IPS-NIHi7 (cell line): ENCODE results near the gene P2RY14.

ENCODE experiments used
- DNase-seq: peaks from one replicate; pipeline ENCODE4 v3.0.0; 2012; ENCODE audit warnings: mixed read lengths; ENCODE audit errors: extremely low spot score

P2RY14 gene

GRCh38 chr3:151301787-151302186 is 23.4 kb upstream of the P2RY14 start:
- no peak for DNase-seq

DNA sequence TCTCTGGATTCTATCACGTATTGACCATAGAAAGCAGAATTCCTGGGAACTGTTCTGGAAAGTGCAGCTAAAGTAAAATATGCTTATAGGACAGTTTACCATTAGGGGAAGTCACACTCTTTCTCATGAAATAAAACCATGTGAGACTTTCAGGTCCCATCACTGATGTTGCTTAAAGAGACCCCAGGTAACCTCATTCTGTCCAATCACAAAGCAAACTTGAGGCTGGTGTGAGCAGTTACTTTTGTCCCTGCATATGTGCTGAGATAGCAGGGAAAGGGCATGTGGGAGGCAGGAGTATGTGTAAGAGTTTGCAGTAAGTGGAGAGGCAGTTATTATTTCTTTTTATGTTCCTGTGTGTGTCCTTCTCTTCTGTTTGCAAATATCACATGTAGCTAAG is 22.2 kb upstream of the P2RY14 start:
- DNase-seq: no peak

DNA sequence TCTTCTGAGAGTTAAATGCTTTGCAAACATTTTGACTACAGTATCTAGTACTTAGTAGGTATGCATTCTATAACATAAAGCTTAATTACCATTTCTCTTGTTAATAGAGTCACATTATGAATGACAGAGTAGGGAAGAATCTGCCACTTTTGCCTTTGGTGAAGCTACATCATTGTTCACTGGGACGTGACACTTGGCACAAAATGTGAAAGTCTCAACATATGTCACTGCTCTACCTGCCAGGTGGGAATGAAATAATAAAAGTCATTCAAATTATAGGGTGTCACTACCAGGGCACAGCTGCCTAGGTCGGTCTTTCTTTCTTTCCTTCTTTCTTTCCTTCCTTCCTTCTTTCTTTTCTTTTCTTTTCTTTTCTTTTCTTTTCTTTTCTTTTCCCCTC is 20.7 kb upstream of the P2RY14 start:
- DNase-seq: no peak

GRCh38 chr3:151297429-151297828 is 19.1 kb upstream of the P2RY14 start:
- no peak for DNase-seq

DNA sequence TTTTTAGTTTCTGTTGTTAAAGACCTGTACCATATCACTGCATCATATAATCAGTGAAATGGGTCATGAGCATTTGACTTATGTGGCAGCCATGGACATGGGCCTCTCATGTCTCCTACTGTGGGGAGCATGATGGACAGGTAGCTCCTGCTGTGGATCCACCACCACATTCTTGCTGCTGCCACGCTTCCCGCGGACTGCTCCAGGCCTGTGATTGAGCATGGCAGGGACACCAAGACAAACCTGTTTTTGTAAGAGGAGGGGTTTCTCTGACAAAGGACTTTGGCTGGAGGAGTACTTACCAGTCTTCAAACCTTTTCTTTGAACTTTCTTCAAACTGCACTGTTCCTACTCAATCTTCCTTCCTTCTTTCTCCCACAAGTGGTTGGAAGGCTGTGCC is 17.9 kb upstream of the P2RY14 start:
- DNase-seq: no peak

GRCh38 chr3:151293127-151293526 is 14.8 kb upstream of the P2RY14 start:
- no peak for DNase-seq

- DNase-seq: no peak
Observed at GRCh38 chr3:151290673-151291072, 12.3 kb upstream of the P2RY14 start.

- no peak for DNase-seq
Observed at GRCh38 chr3:151289445-151289844, 11.1 kb upstream of the P2RY14 start.

DNA sequence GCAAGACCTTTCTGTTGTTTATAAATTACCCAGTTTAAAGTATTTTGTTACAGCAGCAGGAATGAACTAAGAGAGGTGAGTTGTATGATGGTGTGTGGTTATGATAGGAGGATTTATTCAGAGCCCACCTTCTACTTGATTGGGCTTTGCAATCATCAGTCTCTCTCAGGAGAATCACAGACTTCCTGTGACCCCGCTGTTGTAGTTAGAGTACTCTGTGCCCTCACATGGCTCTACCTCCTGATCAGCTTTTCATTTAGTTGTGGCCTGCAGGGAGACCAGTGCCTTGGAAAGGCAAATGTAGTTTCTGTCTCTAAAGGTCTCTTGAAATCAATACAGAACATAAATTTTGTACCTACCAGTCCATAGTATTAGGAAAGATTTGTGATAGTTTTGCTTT is 7.6 kb upstream of the P2RY14 start:
- DNase-seq: no peak

GRCh38 chr3:151283907-151284461 is 5.6 kb upstream of the P2RY14 start:
- no peak for DNase-seq

DNA sequence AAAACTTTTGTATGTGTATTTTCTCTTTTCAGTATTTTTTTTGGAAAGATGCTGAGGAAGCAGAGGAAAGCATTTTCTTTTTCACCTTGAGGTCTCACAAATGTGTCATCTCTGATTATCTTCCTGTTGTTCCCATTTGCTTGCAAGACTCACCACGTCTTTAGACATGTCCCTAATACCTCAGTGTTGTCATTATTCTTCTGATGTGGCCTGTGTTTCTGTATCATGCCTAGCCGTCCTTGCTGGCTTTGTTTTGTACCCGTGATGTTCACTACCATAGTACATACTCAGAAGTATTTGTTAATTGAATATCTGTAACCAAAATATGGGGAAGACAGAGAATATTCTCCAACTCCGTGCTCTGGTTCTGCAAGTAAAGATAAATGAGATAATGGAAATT is 5.0 kb upstream of the P2RY14 start:
- no peak for DNase-seq

DNA sequence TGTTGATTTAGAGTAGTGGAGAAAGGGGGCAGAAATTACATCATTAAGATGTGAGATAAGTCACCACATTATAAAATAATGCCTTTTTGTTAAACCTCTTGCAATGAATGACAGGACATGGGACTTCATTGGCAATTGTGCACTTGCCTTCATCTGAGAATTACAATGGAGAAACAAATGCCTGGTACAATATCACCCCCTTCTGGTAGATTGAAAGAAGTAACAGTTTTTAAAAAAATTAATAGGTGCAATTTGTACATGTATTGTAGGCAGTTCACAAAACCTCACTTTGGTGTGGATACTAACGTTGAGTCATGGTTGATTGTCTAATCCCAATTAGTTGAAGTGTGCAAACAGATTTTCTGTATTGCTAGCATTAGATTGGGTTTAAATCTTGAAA is 4.6 kb upstream of the P2RY14 start:
- peak; percentile 45 for DNase-seq

- DNase-seq: no peak
Observed at GRCh38 chr3:151281671-151282324, 3.5 kb upstream of the P2RY14 start.

- no peak for DNase-seq
Observed at GRCh38 chr3:151276687-151277042, 1.7 kb downstream of the P2RY14 start.

DNA sequence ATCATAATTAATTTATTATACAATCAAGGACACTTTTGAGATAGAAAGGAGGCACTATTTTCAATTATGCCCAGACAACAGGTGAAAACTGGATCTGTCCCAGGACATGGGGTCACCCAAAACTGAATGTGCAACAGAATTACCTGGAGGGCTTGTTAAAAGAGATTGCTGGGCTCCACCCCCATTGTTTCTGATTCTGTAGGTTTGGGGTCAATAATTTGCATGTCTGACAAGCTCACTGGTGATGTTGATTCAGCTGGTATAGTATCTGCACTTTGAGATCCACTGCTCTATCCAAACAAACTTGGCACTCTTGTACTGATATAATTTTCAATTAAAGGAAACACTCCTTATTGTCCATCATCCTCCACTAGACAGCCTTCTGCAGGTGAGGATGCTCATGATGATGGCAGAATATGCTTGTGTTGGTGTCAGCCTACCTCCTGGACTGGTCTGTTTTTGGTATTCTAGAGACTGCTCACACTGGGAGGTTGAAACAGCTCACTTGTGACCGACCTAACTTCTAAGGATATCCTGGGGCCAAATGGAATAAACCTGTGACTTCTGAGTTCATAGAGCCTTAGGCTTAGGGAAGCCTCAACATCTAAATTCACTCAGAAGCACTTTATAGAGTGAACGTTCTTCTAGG is 2.2 kb downstream of the P2RY14 start:
- no peak for DNase-seq

DNA sequence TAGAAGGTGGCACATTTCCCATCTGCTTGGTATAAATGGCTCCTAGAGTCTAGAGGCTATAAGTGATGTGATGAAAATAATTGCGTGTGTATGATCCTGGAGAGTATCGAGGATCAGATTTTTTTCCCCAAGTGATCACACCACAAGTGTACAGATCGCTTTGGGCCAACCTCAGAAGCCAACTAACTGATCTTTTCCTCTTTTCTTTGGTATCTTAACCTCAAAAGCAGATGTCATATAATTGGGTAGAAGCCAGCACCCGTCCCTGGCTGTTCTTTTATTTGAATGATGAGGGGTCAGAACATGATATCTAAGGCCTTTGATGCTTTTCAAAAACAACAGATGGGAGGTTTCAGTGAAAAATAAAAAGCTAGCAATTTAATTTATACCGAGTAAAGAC is 3.3 kb downstream of the P2RY14 start:
- DNase-seq: no peak

DNA sequence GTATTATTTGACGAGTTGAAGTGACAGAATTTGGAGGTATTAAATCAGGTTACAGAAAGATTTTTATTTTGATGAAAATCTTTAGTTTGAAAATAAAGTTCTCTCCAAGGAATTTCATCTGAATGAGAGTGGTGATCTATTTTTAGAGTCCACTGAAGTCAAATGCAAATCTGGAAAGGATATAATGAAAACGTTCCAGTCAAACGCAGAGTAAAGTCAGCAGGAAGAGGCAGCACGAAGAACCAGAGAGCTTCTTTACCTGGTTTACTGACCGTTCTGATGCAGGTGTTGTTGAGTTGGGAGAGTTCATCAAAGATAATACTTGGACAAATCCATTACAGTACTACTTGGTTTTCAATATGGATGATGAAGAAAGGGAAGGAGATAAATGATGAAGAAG is 8.7 kb downstream of the P2RY14 start:
- no peak for DNase-seq

GRCh38 chr3:151268267-151269235 is 9.8 kb downstream of the P2RY14 start:
- no peak for DNase-seq

GRCh38 chr3:151267066-151267465 is 11.3 kb downstream of the P2RY14 start:
- DNase-seq: no peak

GRCh38 chr3:151265866-151266265 is 12.5 kb downstream of the P2RY14 start:
- peak; percentile 31 for DNase-seq

DNA sequence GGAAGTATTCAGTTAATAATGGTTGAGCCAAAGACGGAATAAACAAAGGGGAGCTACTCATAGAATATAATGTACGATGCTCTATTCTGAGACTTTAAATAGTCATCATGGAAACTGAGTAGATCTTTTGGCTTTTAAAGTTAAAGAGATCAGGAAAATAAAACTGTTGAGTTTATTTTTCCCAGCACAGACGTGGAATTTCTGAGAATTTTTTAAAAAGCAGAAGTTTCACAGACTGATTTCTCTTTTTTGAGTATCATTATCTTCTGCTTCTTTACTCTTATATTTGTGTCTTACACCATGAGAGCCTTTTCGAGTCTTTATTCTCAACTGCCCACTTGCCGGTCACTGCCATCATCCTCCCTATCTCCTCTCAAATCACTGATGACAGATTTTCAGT is 13.2 kb downstream of the P2RY14 start:
- DNase-seq: no peak

GRCh38 chr3:151264605-151265004 is 13.7 kb downstream of the P2RY14 start:
- DNase-seq: no peak
